K562 (cell line): Measurements from ENCODE around the gene TTLL8. TPM values are rescaled to one million over a fixed set of nuclear protein-coding genes. Genes with fewer than 3 reads are reported as not detected.

Source experiments
- CBFA2T3 ChIP-seq: fragments of 450-650 bp; IDR thresholded peaks from 2 replicates; pipeline ENCODE4 v1.6.1; 2017
- E2F6 ChIP-seq, 2 experiments: IDR thresholded peaks; 2 replicates each; pipeline ENCODE4 v1.6.1; 2011; ENCODE audit warnings: borderline replicate concordance in 1 of 2, control low read depth in 1 of 2, low read depth in 1 of 2, low read length in 1 of 2, mild to moderate bottlenecking in 1 of 2, mixed read lengths in 1 of 2, moderate library complexity in 1 of 2; ENCODE audit not compliant: insufficient read depth in 1 of 2, insufficient read length in 1 of 2, poor library complexity in 1 of 2, severe bottlenecking in 1 of 2; ENCODE audit errors: extremely low read depth in 1 of 2
- FOXK2 ChIP-seq, 2 experiments: fragments of 450-650 bp; IDR thresholded peaks in 1 of 2; conservative IDR thresholded peaks in 1 of 2; 2 replicates each; pipeline ENCODE4 v1.6.1; 2016; ENCODE audit warnings: low read depth in 2 of 2, mild to moderate bottlenecking in 1 of 2
- GTF3C2 ChIP-seq: IDR thresholded peaks from 3 replicates; pipeline ENCODE4 v1.6.1; 2011; ENCODE audit warnings: borderline replicate concordance, mild to moderate bottlenecking, moderate library complexity; ENCODE audit not compliant: insufficient read length; ENCODE audit errors: extremely low read depth
- HNRNPH1 ChIP-seq: fragments of 200-400 bp; formaldehyde crosslinking; optimal IDR thresholded peaks from 2 replicates; pipeline ENCODE3; 2017; ENCODE audit warnings: low read depth, mild to moderate bottlenecking, low read length, moderate library complexity
- TCF7 ChIP-seq: sonication (generic); IDR thresholded peaks from 2 replicates; pipeline ENCODE4 v1.6.1; 2016; ENCODE audit warnings: antibody characterized with exemption, borderline replicate concordance
- ZFP30 ChIP-seq: fragments of 250-450 bp; sonication (Bioruptor Pico); IDR thresholded peaks from 2 replicates; pipeline ENCODE4 v1.8.0; 2022; ENCODE audit warnings: moderate library complexity, mild to moderate bottlenecking, inconsistent platforms, borderline replicate concordance
- ZNF224 ChIP-seq: sonication (generic); formaldehyde crosslinking; IDR thresholded peaks from 2 replicates; pipeline ENCODE4 v1.8.0; 2022; ENCODE audit warnings: mild to moderate bottlenecking, missing genetic modification reagents
- ZNF23 ChIP-seq: fragments of 250-450 bp; sonication (Bioruptor Pico); IDR thresholded peaks from 2 replicates; pipeline ENCODE4 v1.4.0; 2020; ENCODE audit warnings: mild to moderate bottlenecking
- ZSCAN29 ChIP-seq: fragments of 450-650 bp; IDR thresholded peaks from 2 replicates; pipeline ENCODE4 v1.6.1; 2017
- ZZZ3 ChIP-seq: fragments of 450-650 bp; IDR thresholded peaks from 2 replicates; pipeline ENCODE4 v1.6.1; 2016; ENCODE audit warnings: antibody characterized with exemption, mild to moderate bottlenecking, moderate library complexity
- polyA plus RNA-seq, 8 experiments: library from polyadenylated mRNA; depleted of rRNA in 4 of 8; stranded (reverse) in 5 of 8; unstranded in 3 of 8; fragments of >200 nt; fragmentation: Nextera tagmentation in 2 of 8; fragmentation: Illumina TruSeq in 1 of 8; extraction: Ambion mirVana in 2 of 8; extraction: Trizol in 1 of 8; gene quantifications; 2 replicates each; pipeline versions ENCODE4 v1.2.1 to v1.2.3, GENCODE V29; 2011 to 2014; ENCODE audit warnings: inconsistent platforms in 1 of 8, missing spikeins in 1 of 8
- total RNA-seq, 7 experiments: library from RNA; depleted of rRNA in 6 of 7; stranded (reverse); fragments of >200 nt in 6 of 7; fragmentation: Illumina TruSeq in 2 of 7; extraction: Trizol in 2 of 7; gene quantifications; 2 replicates each; pipeline versions ENCODE4 v1.2.1 to v1.2.3, GENCODE V29; 2011 to 2021; ENCODE audit warnings: low replicate concordance in 1 of 7
- TF ChIP-seq, protein P1 (sequence below): fragments of 450-650 bp; formaldehyde crosslinking; conservative IDR thresholded peaks from 2 replicates; pipeline ENCODE4 v1.4.0; 2022; ENCODE audit warnings: mild to moderate bottlenecking, missing genetic modification characterization
- TF ChIP-seq, protein P2 (sequence below): fragments of 250-450 bp; sonication (Bioruptor Pico); IDR thresholded peaks from 2 replicates; pipeline ENCODE4 v1.9.0; 2021; ENCODE audit warnings: mild to moderate bottlenecking
- TF ChIP-seq, protein P3 (sequence below), 2 experiments: IDR thresholded peaks in 1 of 2; conservative IDR thresholded peaks in 1 of 2; 2 replicates each; pipeline ENCODE4 v1.6.1; 2016; ENCODE audit warnings: low read depth in 2 of 2, mild to moderate bottlenecking in 1 of 2, missing compliant biosample characterization in 1 of 2, missing genetic modification characterization in 1 of 2, moderate library complexity in 1 of 2

The TTLL8 gene
- total and polyA plus RNA-seq, 9 of the 15 experiments (the other 6 are each of a cell fraction or from before 2014, with no cell fraction given), result not detected

DNA sequence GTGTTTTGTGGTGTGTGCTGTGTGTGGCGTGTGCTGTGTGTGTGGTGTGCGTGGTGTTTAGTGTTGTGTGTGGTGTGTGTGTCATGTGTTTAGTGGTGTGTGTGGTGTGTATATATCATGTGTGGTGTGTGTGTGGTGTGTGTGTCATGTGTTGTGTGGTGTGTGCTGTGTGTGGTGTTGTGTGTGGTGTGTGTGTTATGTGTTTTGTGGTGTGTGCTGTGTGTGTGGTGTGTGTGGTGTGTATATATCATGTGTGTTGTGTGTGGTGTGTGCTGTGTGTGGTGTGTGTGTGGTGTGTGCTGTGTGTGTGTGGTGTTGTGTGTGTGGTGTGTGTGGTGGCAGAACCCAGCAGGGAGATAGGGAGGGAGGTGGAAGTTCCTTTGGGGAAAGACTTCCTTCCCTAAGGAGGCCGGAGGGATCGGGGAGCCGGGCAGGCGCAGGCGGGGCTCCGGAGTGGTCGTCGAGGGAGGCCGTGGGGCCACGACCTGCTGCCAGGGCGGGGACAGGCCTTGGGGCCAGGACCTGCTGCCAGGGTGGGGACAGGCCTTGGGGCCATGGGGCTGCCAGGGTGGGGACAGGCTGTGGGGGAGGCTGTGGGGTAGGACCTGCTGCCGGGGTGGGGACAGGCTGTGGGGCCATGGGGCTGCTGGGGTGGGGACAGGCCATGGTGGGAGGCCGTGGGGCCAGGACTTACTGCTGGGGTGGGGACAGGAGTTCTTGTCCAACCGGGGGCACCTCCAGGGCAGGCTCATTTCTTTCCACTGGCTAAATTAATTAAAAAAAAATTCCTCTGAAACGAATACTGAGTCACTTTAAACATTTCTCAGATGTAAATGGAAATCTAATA lies 82.3 kb downstream of the TTLL8 start (continued):
- TF ChIP-seq GTF3C2, result no peak
- no peak for TF ChIP-seq TCF7
- TF ChIP-seq FOXK2 (conservative IDR thresholded peaks at IDR 0.05 in 1 of 2, IDR thresholded peaks at IDR 0.05 in 1 of 2; ENCODE audit: low read depth in 2 of 2), result peak; percentile 43 to 51; a peak in 3 of 4 replicates
- TF ChIP-seq CBFA2T3, result no peak
- no peak for TF ChIP-seq ZNF23 (CRISPR knock-in tag)
- TF ChIP-seq ZFP30 (CRISPR knock-in tag), result no peak
- TF ChIP-seq, protein P1, sequence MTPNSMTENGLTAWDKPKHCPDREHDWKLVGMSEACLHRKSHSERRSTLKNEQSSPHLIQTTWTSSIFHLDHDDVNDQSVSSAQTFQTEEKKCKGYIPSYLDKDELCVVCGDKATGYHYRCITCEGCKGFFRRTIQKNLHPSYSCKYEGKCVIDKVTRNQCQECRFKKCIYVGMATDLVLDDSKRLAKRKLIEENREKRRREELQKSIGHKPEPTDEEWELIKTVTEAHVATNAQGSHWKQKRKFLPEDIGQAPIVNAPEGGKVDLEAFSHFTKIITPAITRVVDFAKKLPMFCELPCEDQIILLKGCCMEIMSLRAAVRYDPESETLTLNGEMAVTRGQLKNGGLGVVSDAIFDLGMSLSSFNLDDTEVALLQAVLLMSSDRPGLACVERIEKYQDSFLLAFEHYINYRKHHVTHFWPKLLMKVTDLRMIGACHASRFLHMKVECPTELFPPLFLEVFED, result peak; percentile 91; the same call in 1 of the 2 replicates
- TF ChIP-seq E2F6 (IDR thresholded peaks at IDR 0.05; ENCODE audit: borderline replicate concordance in 1 of 2, extremely low read depth in 1 of 2, insufficient read depth in 1 of 2, insufficient read length in 1 of 2, low read depth in 1 of 2, low read length in 1 of 2, poor library complexity in 1 of 2, severe bottlenecking in 1 of 2), result peak in 1 of 2 experiments; percentile 37
- no peak for TF ChIP-seq ZNF224 (CRISPR knock-in tag)
- no peak for TF ChIP-seq ZZZ3
- peak; percentile 35; the same call in 1 of the 2 replicates for TF ChIP-seq ZSCAN29
- TF ChIP-seq, protein P2, sequence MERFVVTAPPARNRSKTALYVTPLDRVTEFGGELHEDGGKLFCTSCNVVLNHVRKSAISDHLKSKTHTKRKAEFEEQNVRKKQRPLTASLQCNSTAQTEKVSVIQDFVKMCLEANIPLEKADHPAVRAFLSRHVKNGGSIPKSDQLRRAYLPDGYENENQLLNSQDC (CRISPR knock-in tag), result no peak
- TF ChIP-seq, protein P3, sequence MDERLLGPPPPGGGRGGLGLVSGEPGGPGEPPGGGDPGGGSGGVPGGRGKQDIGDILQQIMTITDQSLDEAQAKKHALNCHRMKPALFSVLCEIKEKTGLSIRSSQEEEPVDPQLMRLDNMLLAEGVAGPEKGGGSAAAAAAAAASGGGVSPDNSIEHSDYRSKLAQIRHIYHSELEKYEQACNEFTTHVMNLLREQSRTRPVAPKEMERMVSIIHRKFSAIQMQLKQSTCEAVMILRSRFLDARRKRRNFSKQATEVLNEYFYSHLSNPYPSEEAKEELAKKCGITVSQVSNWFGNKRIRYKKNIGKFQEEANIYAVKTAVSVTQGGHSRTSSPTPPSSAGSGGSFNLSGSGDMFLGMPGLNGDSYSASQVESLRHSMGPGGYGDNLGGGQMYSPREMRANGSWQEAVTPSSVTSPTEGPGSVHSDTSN (CRISPR knock-in tag; IDR thresholded peaks at IDR 0.05; ENCODE audit: low read depth), result no peak
- TF ChIP-seq, protein P3 (tag; conservative IDR thresholded peaks at IDR 0.05; ENCODE audit: low read depth), result no peak
- no peak for TF ChIP-seq HNRNPH1
